HL-60 (cell line): ENCODE data around the gene PAQR8.

Source experiments
- DNase-seq, 2 experiments: peaks; one replicate each; pipeline ENCODE4 v3.0.0-alpha.2; 2010 to 2020; ENCODE audit warnings: low read depth in 1 of 2, low spot score in 1 of 2
- H3K27ac ChIP-seq: fragments of 250-450 bp; sonication (Bioruptor Pico); replicated peaks from 2 replicates; pipeline ENCODE4 v1.5.1; 2020; ENCODE audit warnings: mild to moderate bottlenecking, moderate library complexity
- H3K27me3 ChIP-seq: fragments of 250-450 bp; sonication (Bioruptor Pico); 2 replicates; pipeline ENCODE4 v1.5.1; 2021; ENCODE audit warnings: mild to moderate bottlenecking, moderate library complexity; ENCODE audit not compliant: insufficient read depth, poor library complexity, severe bottlenecking
- H3K4me3 ChIP-seq: replicated peaks from 2 replicates; pipeline ENCODE4 v1.5.1; 2011; ENCODE audit warnings: mild to moderate bottlenecking, control low read depth, low read length; ENCODE audit not compliant: insufficient read depth
- GABPA ChIP-seq: IDR thresholded peaks from 2 replicates; pipeline ENCODE4 v1.6.1; 2012; ENCODE audit warnings: low read depth
- POLR2AphosphoS5 ChIP-seq: IDR thresholded peaks from 2 replicates; pipeline ENCODE4 v1.6.1; 2012; ENCODE audit warnings: low read depth
- SPI1 ChIP-seq: IDR thresholded peaks from 2 replicates; pipeline ENCODE4 v1.6.1; 2012; ENCODE audit warnings: low read depth, mild to moderate bottlenecking, borderline replicate concordance
- TF ChIP-seq, protein P1 (sequence below): IDR thresholded peaks from one replicate; pipeline ENCODE4 v1.5.1; 2011; ENCODE audit warnings: low read length, control low read depth, inconsistent platforms; ENCODE audit not compliant: insufficient read depth
- TF ChIP-seq, protein P2 (sequence below): IDR thresholded peaks from 2 replicates; pipeline ENCODE4 v1.6.1; 2012; ENCODE audit warnings: low read depth; ENCODE audit not compliant: insufficient replicate concordance

The PAQR8 gene

DNA sequence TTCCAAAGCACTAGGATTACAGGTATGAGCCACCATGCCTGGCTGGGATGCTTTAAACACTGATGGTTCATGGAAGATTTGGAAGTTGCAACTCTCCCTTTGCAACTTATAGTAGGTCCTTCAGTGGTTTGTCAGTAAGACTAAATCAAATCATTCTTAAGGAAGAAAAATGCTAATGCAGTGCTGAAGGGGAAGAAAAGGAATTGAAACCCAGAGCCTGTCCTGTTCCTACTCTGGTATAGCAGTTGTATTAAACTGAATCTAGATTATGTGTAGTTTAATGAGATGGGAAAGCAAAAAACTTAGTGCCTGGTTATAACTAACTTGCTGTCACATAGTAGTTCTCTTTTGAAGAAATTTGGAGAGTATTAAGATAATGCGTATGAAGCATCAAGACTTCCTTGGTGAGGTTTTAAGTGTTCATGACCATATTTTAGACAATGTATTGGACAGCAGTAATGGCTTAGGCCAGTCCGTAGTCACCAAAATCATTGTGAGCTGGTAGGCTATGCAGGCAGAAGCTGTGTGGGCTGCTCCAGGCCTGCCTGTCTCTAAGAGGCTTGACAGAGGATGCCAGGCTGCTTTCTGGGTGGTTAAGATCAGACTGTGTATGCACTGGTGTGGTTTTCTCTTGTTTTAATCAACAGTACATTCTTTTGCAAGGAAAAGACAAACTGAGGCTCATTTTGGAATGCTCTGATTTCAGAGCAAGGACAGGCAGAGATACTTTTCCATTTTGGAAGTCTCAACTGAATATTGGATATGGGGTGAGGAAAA, 14.0 kb downstream of the PAQR8 start:
- no peak overlapping the region for H3K27ac ChIP-seq
- DNase-seq = no peak

DNA sequence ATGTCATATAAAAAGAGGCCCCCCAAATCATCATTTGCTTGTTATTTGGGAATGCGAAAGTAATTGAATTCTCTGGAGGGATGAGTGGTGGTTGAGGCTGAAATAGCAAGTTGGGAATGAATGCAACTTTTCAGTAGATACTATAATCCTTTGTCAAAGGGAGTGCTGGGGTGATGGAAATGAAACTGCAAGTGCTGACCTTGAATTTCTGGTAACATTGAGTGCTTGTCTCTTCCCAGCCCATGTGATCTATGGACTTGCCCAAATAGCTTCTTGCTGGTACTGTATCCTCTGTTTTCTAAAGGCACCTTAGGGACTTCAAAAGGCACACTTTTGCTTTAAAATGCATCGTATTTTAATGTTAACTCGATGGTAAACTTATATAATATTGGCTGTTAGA, 14.8 kb downstream of the PAQR8 start:
- DNase-seq = no peak
- Histone ChIP-seq H3K4me3 (no peak overlapping the region), H3K27ac (no peak overlapping the region)

More for the DNA sequence above, 14.0 kb downstream of the PAQR8 start:
- no peaks in the 10 kb centered on the region for H3K27me3 ChIP-seq
- TF ChIP-seq, protein P1, sequence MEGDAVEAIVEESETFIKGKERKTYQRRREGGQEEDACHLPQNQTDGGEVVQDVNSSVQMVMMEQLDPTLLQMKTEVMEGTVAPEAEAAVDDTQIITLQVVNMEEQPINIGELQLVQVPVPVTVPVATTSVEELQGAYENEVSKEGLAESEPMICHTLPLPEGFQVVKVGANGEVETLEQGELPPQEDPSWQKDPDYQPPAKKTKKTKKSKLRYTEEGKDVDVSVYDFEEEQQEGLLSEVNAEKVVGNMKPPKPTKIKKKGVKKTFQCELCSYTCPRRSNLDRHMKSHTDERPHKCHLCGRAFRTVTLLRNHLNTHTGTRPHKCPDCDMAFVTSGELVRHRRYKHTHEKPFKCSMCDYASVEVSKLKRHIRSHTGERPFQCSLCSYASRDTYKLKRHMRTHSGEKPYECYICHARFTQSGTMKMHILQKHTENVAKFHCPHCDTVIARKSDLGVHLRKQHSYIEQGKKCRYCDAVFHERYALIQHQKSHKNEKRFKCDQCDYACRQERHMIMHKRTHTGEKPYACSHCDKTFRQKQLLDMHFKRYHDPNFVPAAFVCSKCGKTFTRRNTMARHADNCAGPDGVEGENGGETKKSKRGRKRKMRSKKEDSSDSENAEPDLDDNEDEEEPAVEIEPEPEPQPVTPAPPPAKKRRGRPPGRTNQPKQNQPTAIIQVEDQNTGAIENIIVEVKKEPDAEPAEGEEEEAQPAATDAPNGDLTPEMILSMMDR = no peak
- H3K4me3 ChIP-seq = no peak overlapping the region

DNA sequence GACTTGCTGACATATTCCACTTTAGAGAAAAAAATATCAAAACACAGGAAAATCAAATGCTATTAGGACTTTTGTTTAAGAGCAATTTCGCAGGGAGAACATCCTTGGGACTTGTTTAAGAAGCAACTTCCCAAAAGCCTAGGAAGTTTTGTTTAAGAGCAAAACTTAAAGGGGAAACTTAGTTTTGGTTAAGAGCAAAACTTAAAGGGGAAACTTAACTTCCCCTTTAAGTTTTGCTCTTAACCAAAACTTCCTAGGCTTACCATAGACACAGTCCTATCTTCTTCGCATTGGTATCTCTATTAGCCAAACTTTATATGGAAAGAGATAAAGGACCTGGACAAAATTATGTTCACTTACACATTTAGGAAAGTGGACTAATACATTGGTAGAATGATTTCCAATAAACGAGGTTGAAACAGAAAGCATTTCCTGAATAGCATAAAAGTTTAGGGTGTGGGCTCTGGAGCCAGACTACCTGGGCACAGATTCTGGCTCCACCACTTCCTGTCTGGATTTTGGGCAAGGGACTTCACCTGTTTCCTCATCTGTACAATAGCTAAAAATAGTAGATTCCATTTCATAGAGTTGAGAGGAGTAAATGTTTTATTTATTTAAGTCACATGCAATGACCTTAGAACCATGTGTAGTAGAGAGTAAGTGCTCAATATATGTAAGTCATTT, 15.7 kb downstream of the PAQR8 start:
- TF ChIP-seq, protein P2, sequence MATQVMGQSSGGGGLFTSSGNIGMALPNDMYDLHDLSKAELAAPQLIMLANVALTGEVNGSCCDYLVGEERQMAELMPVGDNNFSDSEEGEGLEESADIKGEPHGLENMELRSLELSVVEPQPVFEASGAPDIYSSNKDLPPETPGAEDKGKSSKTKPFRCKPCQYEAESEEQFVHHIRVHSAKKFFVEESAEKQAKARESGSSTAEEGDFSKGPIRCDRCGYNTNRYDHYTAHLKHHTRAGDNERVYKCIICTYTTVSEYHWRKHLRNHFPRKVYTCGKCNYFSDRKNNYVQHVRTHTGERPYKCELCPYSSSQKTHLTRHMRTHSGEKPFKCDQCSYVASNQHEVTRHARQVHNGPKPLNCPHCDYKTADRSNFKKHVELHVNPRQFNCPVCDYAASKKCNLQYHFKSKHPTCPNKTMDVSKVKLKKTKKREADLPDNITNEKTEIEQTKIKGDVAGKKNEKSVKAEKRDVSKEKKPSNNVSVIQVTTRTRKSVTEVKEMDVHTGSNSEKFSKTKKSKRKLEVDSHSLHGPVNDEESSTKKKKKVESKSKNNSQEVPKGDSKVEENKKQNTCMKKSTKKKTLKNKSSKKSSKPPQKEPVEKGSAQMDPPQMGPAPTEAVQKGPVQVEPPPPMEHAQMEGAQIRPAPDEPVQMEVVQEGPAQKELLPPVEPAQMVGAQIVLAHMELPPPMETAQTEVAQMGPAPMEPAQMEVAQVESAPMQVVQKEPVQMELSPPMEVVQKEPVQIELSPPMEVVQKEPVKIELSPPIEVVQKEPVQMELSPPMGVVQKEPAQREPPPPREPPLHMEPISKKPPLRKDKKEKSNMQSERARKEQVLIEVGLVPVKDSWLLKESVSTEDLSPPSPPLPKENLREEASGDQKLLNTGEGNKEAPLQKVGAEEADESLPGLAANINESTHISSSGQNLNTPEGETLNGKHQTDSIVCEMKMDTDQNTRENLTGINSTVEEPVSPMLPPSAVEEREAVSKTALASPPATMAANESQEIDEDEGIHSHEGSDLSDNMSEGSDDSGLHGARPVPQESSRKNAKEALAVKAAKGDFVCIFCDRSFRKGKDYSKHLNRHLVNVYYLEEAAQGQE = no peak
- TF ChIP-seq SPI1 (no peak), GABPA (no peak), POLR2AphosphoS5 (no peak)
- TF ChIP-seq, protein P1 = no peak
- no peak for DNase-seq

More for the DNA sequence above, 14.8 kb downstream of the PAQR8 start:
- TF ChIP-seq SPI1 (no peak), GABPA (no peak), POLR2AphosphoS5 (no peak)
- TF ChIP-seq, protein P1 = no peak
- TF ChIP-seq, protein P2 = no peak
- no peaks in the 10 kb centered on the region for H3K27me3 ChIP-seq

More for the DNA sequence above, 15.7 kb downstream of the PAQR8 start:
- no peaks in the 10 kb centered on the region for H3K27me3 ChIP-seq
- no peak overlapping the region for H3K4me3 ChIP-seq
- H3K27ac ChIP-seq = no peak overlapping the region; the same call in 1 of the 2 replicates
